ENCODE data around the gene DMRTB1. TPM values are rescaled to one million over a fixed set of nuclear protein-coding genes. Genes with fewer than 3 reads are reported as not detected.

DMRTB1 gene
- total RNA-seq, 1 experiment from 2014 or later = not detected

GRCh38 chr1:53431805-53432565 lies 27.2 kb upstream of the DMRTB1 start:
- no peak for ATAC-seq
- Histone ChIP-seq H3K4me3 (replicated peaks in 1 of 2; ENCODE audit: low read depth in 1 of 2, low read length in 2 of 2) (no peak overlapping the region), H3K4me1 (ENCODE audit: control insufficient read depth in 1 of 2, insufficient read depth in 2 of 2, low read length in 2 of 2) (no peaks in the 10 kb centered on the region), H3K9ac (ENCODE audit: low read length) (no peak overlapping the region), H3K9me3 (ENCODE audit: control insufficient read depth in 1 of 2, insufficient read depth in 1 of 2, low read depth in 1 of 2, low read length in 2 of 2) (no peaks in the 10 kb centered on the region), H2AFZ (ENCODE audit: low read depth, low read length, poor library complexity, severe bottlenecking) (no peak overlapping the region), H4K20me1 (ENCODE audit: insufficient read depth) (no peaks in the 10 kb centered on the region), H3K27ac (ENCODE audit: low read depth, low read length) (no peak overlapping the region), H3K79me2 (ENCODE audit: insufficient read depth, low read length) (no peaks in the 10 kb centered on the region), H3K4me2 (ENCODE audit: low read length) (no peak overlapping the region), H3K27me3 (ENCODE audit: insufficient read depth, low read length) (no peaks in the 10 kb centered on the region), H3K9me2 (ENCODE audit: insufficient read depth) (no peaks in the 10 kb centered on the region; the same call in 1 of the 2 replicates), H3K36me3 (ENCODE audit: control insufficient read depth in 1 of 2, insufficient read depth in 2 of 2, low read length in 2 of 2) (no peaks in the 10 kb centered on the region)
- intact Hi-C loops (cut with micrococcal nuclease) = no loop called here
- no TSS peak for BruUV-seq (replicated peaks)
- DNase-seq (ENCODE audit: low read depth, low spot score) = no peak
- TF ChIP-seq TCF7L2 (IDR thresholded peaks at IDR 0.05; ENCODE audit: borderline replicate concordance, extremely low read depth, insufficient read depth, insufficient read length) (no peak), REST (IDR thresholded peaks at IDR 0.05; ENCODE audit: low read depth) (no peak), EGR1 (IDR thresholded peaks at IDR 0.05; ENCODE audit: low read depth) (no peak), ELF1 (IDR thresholded peaks at IDR 0.05; ENCODE audit: borderline replicate concordance, low read depth) (no peak), MAX (IDR thresholded peaks at IDR 0.05) (no peak), ZNF274 (IDR thresholded peaks at IDR 0.05; ENCODE audit: low read depth, low read length) (no peak), RAD21 (IDR thresholded peaks at IDR 0.05; ENCODE audit: low read depth) (no peak), POLR2AphosphoS5 (IDR thresholded peaks at IDR 0.05; ENCODE audit: low read depth, low read length) (no peak)
- POLR2A ChIA-PET = no interaction called here
- RAD21 ChIA-PET (ENCODE audit: low non-redundant PET in 1 of 2, low total read pairs in 2 of 2, uncharacterized antibody in 2 of 2, unreplicated experiment in 2 of 2) = no interaction called here
- CTCF ChIA-PET = interaction anchor here (0.7 kb wide), 1 partner anchor 641 kb away, joined by 5 read pairs; no protein-coding TSS in a partner anchor
